DOHH2 (cell line): ENCODE measurements around the gene SYTL5.
A peak's percentile ranks its signal among the peaks of the same experiment; 100 is the strongest.

Experiments
- H3F3A ChIP-seq: fragments of 200-600 bp; sonication (generic), shearing (Covaris generic); 2 replicates; pipeline ENCODE4 v1.6.0; 2016; ENCODE audit warnings: antibody characterized with exemption, mild to moderate bottlenecking; ENCODE audit not compliant: control insufficient read depth, insufficient read depth
- H3K27ac ChIP-seq: fragments of 200-600 bp; sonication (generic); 2 replicates; pipeline ENCODE4 v1.5.1; 2014; ENCODE audit warnings: low read depth, mild to moderate bottlenecking, low read length, moderate library complexity
- H3K27me3 ChIP-seq: fragments of 200-600 bp; sonication (generic); 2 replicates; pipeline ENCODE4 v1.6.1; 2014; ENCODE audit warnings: mild to moderate bottlenecking, low read length, mixed read lengths; ENCODE audit not compliant: control insufficient read depth
- H3K36me3 ChIP-seq: fragments of 200-600 bp; sonication (generic); 2 replicates; pipeline ENCODE4 v1.6.1; 2014; ENCODE audit warnings: mild to moderate bottlenecking, low read length, moderate library complexity, mixed read lengths; ENCODE audit not compliant: control insufficient read depth
- H3K4me1 ChIP-seq: fragments of 200-600 bp; sonication (generic); 2 replicates; pipeline ENCODE4 v1.6.1; 2014; ENCODE audit warnings: mild to moderate bottlenecking, low read length, mixed read lengths; ENCODE audit not compliant: control insufficient read depth
- H3K4me2 ChIP-seq: fragments of 200-600 bp; sonication (generic); 2 replicates; pipeline ENCODE4 v1.6.0; 2014; ENCODE audit warnings: mild to moderate bottlenecking, low read length, moderate library complexity
- H3K4me3 ChIP-seq: fragments of 200-600 bp; sonication (generic); 2 replicates; pipeline ENCODE4 v1.5.1; 2014; ENCODE audit warnings: mild to moderate bottlenecking, low read length, mixed read lengths
- H3K79me2 ChIP-seq: fragments of 200-600 bp; sonication (generic); 2 replicates; pipeline ENCODE4 v1.6.1; 2014; ENCODE audit warnings: mild to moderate bottlenecking, low read length, mixed read lengths; ENCODE audit not compliant: control insufficient read depth
- H3K9me2 ChIP-seq: fragments of 200-600 bp; sonication (generic); replicated peaks from 2 replicates; pipeline ENCODE4 v1.6.1; 2014; ENCODE audit warnings: mild to moderate bottlenecking, low read length, mixed read lengths; ENCODE audit not compliant: control insufficient read depth
- H3K9me3 ChIP-seq: fragments of 200-600 bp; sonication (generic); 2 replicates; pipeline ENCODE4 v1.6.1; 2014; ENCODE audit warnings: antibody characterized with exemption, low read length, mixed read lengths; ENCODE audit not compliant: control insufficient read depth, insufficient read depth
- H4K20me1 ChIP-seq: fragments of 200-600 bp; sonication (generic); 2 replicates; pipeline ENCODE4 v1.6.0; 2014; ENCODE audit warnings: low read depth, mild to moderate bottlenecking, antibody characterized with exemption, low read length, moderate library complexity; ENCODE audit not compliant: control insufficient read depth, insufficient read depth
- CTCF ChIP-seq: fragments of 200-600 bp; sonication (generic); IDR thresholded peaks from one replicate; pipeline ENCODE4 v1.5.1; 2014; ENCODE audit warnings: antibody characterized with exemption, mild to moderate bottlenecking, low read depth, low read length; ENCODE audit not compliant: poor library complexity, severe bottlenecking
- EZH2phosphoT487 ChIP-seq: fragments of 200-600 bp; sonication (generic); IDR thresholded peaks from 2 replicates; pipeline ENCODE4 v1.6.1; 2017; ENCODE audit warnings: borderline replicate concordance, mild to moderate bottlenecking, antibody characterized with exemption, low read length, moderate library complexity, mixed read lengths

Gene SYTL5

GRCh38 chrX:38163193-38163592, 156.8 kb downstream of the SYTL5 start:
- Histone ChIP-seq H3K4me1 (no peaks in the 10 kb centered on the region), H3K27me3 (peaks cover 3% of the 10 kb centered on the region; the same call in 1 of the 2 replicates), H3F3A (no peaks in the 10 kb centered on the region), H4K20me1 (no peaks in the 10 kb centered on the region), H3K36me3 (no peaks in the 10 kb centered on the region), H3K79me2 (no peaks in the 10 kb centered on the region), H3K9me3 (no peaks in the 10 kb centered on the region), H3K9me2 (no peaks in the 10 kb centered on the region), H3K27ac (no peak overlapping the region), H3K4me2 (no peak overlapping the region), H3K4me3 (no peak overlapping the region)
- TF ChIP-seq EZH2phosphoT487 (no peak), CTCF (no peak)

DNA sequence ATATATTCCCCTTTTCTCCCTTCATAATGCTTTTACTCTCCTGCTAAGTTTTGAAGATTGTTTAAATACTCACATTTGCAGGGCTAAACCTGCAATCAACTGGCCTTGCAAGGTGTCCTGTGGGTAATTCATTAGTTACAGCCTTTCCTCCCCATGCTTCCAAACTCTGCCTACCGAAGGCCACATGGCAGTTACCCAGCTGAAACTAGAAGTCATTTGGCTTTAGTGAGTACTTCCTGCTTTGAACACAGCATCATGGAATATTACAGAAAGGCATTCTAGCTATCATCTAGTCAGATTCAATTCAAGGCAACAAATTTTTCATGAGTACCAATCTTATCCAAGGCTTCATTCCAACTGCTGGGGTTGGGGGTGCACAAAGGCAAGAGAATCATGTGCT, 158.7 kb downstream of the SYTL5 start:
- no peak overlapping the region for H3K27ac ChIP-seq
- H4K20me1 ChIP-seq: no peaks in the 10 kb centered on the region
- H3K4me2 ChIP-seq: no peak overlapping the region
- no peak overlapping the region for H3K4me3 ChIP-seq
- H3K4me1 ChIP-seq: no peaks in the 10 kb centered on the region
- no peaks in the 10 kb centered on the region for H3K9me3 ChIP-seq
- H3F3A ChIP-seq: no peaks in the 10 kb centered on the region
- TF ChIP-seq CTCF (no peak), EZH2phosphoT487 (no peak)
- H3K79me2 ChIP-seq: no peaks in the 10 kb centered on the region
- H3K27me3 ChIP-seq: peaks cover 3% of the 10 kb centered on the region; the same call in 1 of the 2 replicates
- H3K9me2 ChIP-seq: no peaks in the 10 kb centered on the region
- H3K36me3 ChIP-seq: no peaks in the 10 kb centered on the region

- H3K27ac ChIP-seq: no peak overlapping the region
- H4K20me1 ChIP-seq: no peaks in the 10 kb centered on the region
- H3F3A ChIP-seq: no peaks in the 10 kb centered on the region
- no peaks in the 10 kb centered on the region for H3K36me3 ChIP-seq
- H3K4me3 ChIP-seq: no peak overlapping the region
- no peaks in the 10 kb centered on the region for H3K79me2 ChIP-seq
- H3K4me2 ChIP-seq: no peak overlapping the region
- peak; percentile 54 for TF ChIP-seq CTCF
- no peak for TF ChIP-seq EZH2phosphoT487
- H3K9me2 ChIP-seq: no peaks in the 10 kb centered on the region
- H3K9me3 ChIP-seq: no peaks in the 10 kb centered on the region
- no peaks in the 10 kb centered on the region for H3K4me1 ChIP-seq
- H3K27me3 ChIP-seq: peaks cover 3% of the 10 kb centered on the region; the same call in 1 of the 2 replicates
These were observed 160.2 kb downstream of the SYTL5 start for GRCh38 chrX:38166478-38167083.
